GM12891 (cell line): ENCODE measurements around the gene CRAMP1. TPM values are rescaled to one million over a fixed set of nuclear protein-coding genes. Genes with fewer than 3 reads are reported as not detected.

Experiments
- DNase-seq: peaks from one replicate; pipeline ENCODE4 v3.0.0; 2011; ENCODE audit warnings: low spot score; ENCODE audit not compliant: insufficient read length
- FAIRE-seq: peaks from 2 replicates; lab custom pipeline; 2011; peaks lifted over from hg19 to GRCh38; lab: Jason Lieb, UNC
- PAX5 ChIP-seq: IDR thresholded peaks from 2 replicates; pipeline ENCODE4 v1.6.1; 2011; ENCODE audit warnings: low read length, moderate library complexity, mild to moderate bottlenecking; ENCODE audit not compliant: insufficient read depth, severe bottlenecking
- POLR2A ChIP-seq: IDR thresholded peaks from 2 replicates; pipeline ENCODE4 v1.6.1; 2011; ENCODE audit warnings: low read depth, low read length, control low read depth
- POLR2AphosphoS5 ChIP-seq: IDR thresholded peaks from 2 replicates; pipeline ENCODE4 v1.6.1; 2011; ENCODE audit warnings: low read depth, low read length, control low read depth
- POU2F2 ChIP-seq: IDR thresholded peaks from 2 replicates; pipeline ENCODE4 v1.6.1; 2011; ENCODE audit warnings: low read depth, mild to moderate bottlenecking, control low read depth, low read length, moderate library complexity
- SPI1 ChIP-seq: IDR thresholded peaks from 2 replicates; pipeline ENCODE4 v1.6.1; 2011; ENCODE audit warnings: low read depth, low read length, control low read depth
- TAF1 ChIP-seq: IDR thresholded peaks from 2 replicates; pipeline ENCODE4 v1.6.1; 2011; ENCODE audit warnings: low read depth, low read length, control low read depth
- polyA plus RNA-seq: library from polyadenylated mRNA; unstranded; fragments of >200 nt; gene quantifications from one replicate; pipeline ENCODE4 v1.2.1, GENCODE V29; 2012; ENCODE audit warnings: low read depth, missing spikeins, inconsistent platforms; ENCODE audit not compliant: missing spikeins

Gene CRAMP1
- 3.7 TPM for polyA plus RNA-seq

- FAIRE-seq = no peak
Measured at GRCh38 chr16:1612320-1613111, at the start of gene CRAMP1. Gene CRAMP1 (plus strand): TSS chr16:1612360. CDS start chr16:1614640, 2,280 bp downstream.

GRCh38 chr16:1563786-1564185 is 48.4 kb upstream of the CRAMP1 start:
- TF ChIP-seq POLR2A (no peak), SPI1 (no peak), POLR2AphosphoS5 (no peak), PAX5 (no peak), POU2F2 (no peak), TAF1 (no peak)
- no peak for DNase-seq
- FAIRE-seq = no peak

More at GRCh38 chr16:1612320-1613111, at the start of gene CRAMP1:
- no peak for DNase-seq
- TF ChIP-seq PAX5 = no peak
- TF ChIP-seq POLR2A = peak; percentile 37; the same call in 1 of the 2 replicates
- 0 out of 2 replicates have a peak, but pooled peaks have one; percentile 36 for TF ChIP-seq TAF1
- no peak for TF ChIP-seq SPI1
- TF ChIP-seq POU2F2 = no peak
- no peak for TF ChIP-seq POLR2AphosphoS5

- no peak for DNase-seq
- FAIRE-seq = no peak
Measured at GRCh38 chr16:1564325-1564724, 47.8 kb upstream of the CRAMP1 start.

GRCh38 chr16:1565083-1565805 is 46.9 kb upstream of the CRAMP1 start:
- no peak for FAIRE-seq

More at GRCh38 chr16:1564325-1564724, 47.8 kb upstream of the CRAMP1 start:
- TF ChIP-seq SPI1 (no peak), POU2F2 (no peak), TAF1 (no peak), PAX5 (no peak), POLR2AphosphoS5 (no peak), POLR2A (no peak)

GRCh38 chr16:1567988-1568387 is 44.2 kb upstream of the CRAMP1 start:
- DNase-seq = no peak
- TF ChIP-seq TAF1 = no peak
- no peak for TF ChIP-seq PAX5
- TF ChIP-seq POLR2A = no peak
- no peak for TF ChIP-seq POLR2AphosphoS5
- no peak for TF ChIP-seq SPI1
- no peak for TF ChIP-seq POU2F2
- no peak for FAIRE-seq

More at GRCh38 chr16:1565083-1565805, 46.9 kb upstream of the CRAMP1 start:
- no peak for DNase-seq
- TF ChIP-seq POLR2A (no peak), POU2F2 (no peak), SPI1 (no peak), POLR2AphosphoS5 (no peak), PAX5 (no peak), TAF1 (no peak)

GRCh38 chr16:1571012-1571671 is 41.0 kb upstream of the CRAMP1 start:
- DNase-seq = no peak
- no peak for FAIRE-seq
- TF ChIP-seq POLR2A (no peak), SPI1 (no peak), POLR2AphosphoS5 (no peak), PAX5 (no peak), POU2F2 (no peak), TAF1 (no peak)

GRCh38 chr16:1572673-1573072 is 39.5 kb upstream of the CRAMP1 start:
- no peak for TF ChIP-seq SPI1
- TF ChIP-seq TAF1 = no peak
- no peak for TF ChIP-seq POLR2A
- TF ChIP-seq PAX5 = no peak
- no peak for TF ChIP-seq POLR2AphosphoS5
- TF ChIP-seq POU2F2 = no peak
- no peak for DNase-seq
- no peak for FAIRE-seq

GRCh38 chr16:1573301-1573700 is 38.9 kb upstream of the CRAMP1 start:
- DNase-seq (no peak), FAIRE-seq (no peak)
- TF ChIP-seq POU2F2 (no peak), POLR2A (no peak), TAF1 (no peak), PAX5 (no peak), SPI1 (no peak), POLR2AphosphoS5 (no peak)

- FAIRE-seq (no peak), DNase-seq (no peak)
- no peak for TF ChIP-seq PAX5
Measured at GRCh38 chr16:1575578-1575977, 36.6 kb upstream of the CRAMP1 start.
